ENCODE results near the gene F5.

GRCh38 chr1:169513208-169513607 lies 73.1 kb downstream of the F5 start:
- TF ChIP-seq CTCF (conservative IDR thresholded peaks at IDR 0.05; ENCODE audit: low read length) = no peak
- no peak for TF ChIP-seq EZH2phosphoT487 (IDR thresholded peaks at IDR 0.05; ENCODE audit: borderline replicate concordance, low read depth, low read length)

Measured in OCI-LY7 (cell line).